Vagina (tissue), 2 donors: ENCODE results near the gene C10orf95. TPM values are rescaled to one million over a fixed set of nuclear protein-coding genes. Genes with fewer than 3 reads are reported as not detected.

Source experiments
- DNase-seq, 2 donors: peaks; one replicate each; pipeline ENCODE4 v3.0.0-alpha.2; 2017; ENCODE audit errors: extremely low spot score in 2 of 2
- H3K27ac ChIP-seq: fragments of 200-600 bp; sonication (generic); one replicate; pipeline ENCODE4 v1.5.1; 2019
- H3K27me3 ChIP-seq: fragments of 200-600 bp; sonication (generic); one replicate; pipeline ENCODE4 v1.5.1; 2019
- H3K36me3 ChIP-seq, 2 donors: fragments of 200-600 bp; sonication (generic); one replicate each; pipeline ENCODE4 v1.5.1; 2017 to 2019
- H3K4me1 ChIP-seq: fragments of 200-600 bp; sonication (generic); one replicate; pipeline ENCODE4 v1.5.1; 2019
- H3K4me3 ChIP-seq, 2 donors: fragments of 200-600 bp; sonication (generic); 1 replicate in 1 of 2; 2 replicates in 1 of 2; pipeline ENCODE4 v1.5.1; 2016 to 2019
- H3K9me3 ChIP-seq: fragments of 200-600 bp; sonication (generic); one replicate; pipeline ENCODE4 v1.5.1; 2019
- CTCF ChIP-seq, 3 experiments: fragments of 450-650 bp in 2 of 3; fragments of 200-600 bp in 1 of 3; sonication (generic) in 1 of 3; IDR thresholded peaks; one replicate each; pipeline ENCODE4 v1.5.1; 2017 to 2019; ENCODE audit warnings: antibody characterized with exemption in 3 of 3, mild to moderate bottlenecking in 2 of 3, moderate library complexity in 2 of 3
- POLR2A ChIP-seq, 2 donors: fragments of 450-650 bp; IDR thresholded peaks; one replicate each; pipeline ENCODE4 v1.6.1; 2017; ENCODE audit warnings: antibody characterized with exemption in 2 of 2, mild to moderate bottlenecking in 2 of 2, moderate library complexity in 2 of 2
- POLR2AphosphoS5 ChIP-seq, 2 donors: sonication (generic); formaldehyde crosslinking; IDR thresholded peaks; one replicate each; pipeline ENCODE4 v1.9.0; 2017; ENCODE audit warnings: antibody characterized with exemption in 2 of 2, mild to moderate bottlenecking in 2 of 2, low read depth in 1 of 2; ENCODE audit not compliant: insufficient read depth in 1 of 2
- intact Hi-C: fragments of 100-400 bp; cut with DNase I; formaldehyde crosslinking; loops from one replicate; pipeline ENCODE4 v1.15.1; 2023
- total RNA-seq: library from RNA; depleted of rRNA; stranded (reverse); fragments of >200 nt; gene quantifications from one replicate; pipeline ENCODE4 v1.2.3, GENCODE V29; 2016

C10orf95 gene
- total RNA-seq, 1 donor from 2014 or later, result not detected

GRCh38 chr10:102479651-102480050 lies 28.3 kb upstream of the C10orf95 start:
- Histone ChIP-seq H3K4me1 (no peaks in the 10 kb centered on the region), H3K27me3 (no peaks in the 10 kb centered on the region), H3K9me3 (no peaks in the 10 kb centered on the region), H3K27ac (no peak overlapping the region), H3K36me3 (peaks cover 4 to 45% of the 10 kb centered on the region in 2 donors), H3K4me3 (no peak overlapping the region)
- no peak for TF ChIP-seq CTCF (IDR thresholded peaks at IDR 0.05)
- no peak for TF ChIP-seq POLR2A (IDR thresholded peaks at IDR 0.05)
- TF ChIP-seq POLR2AphosphoS5 (IDR thresholded peaks at IDR 0.05; ENCODE audit: insufficient read depth in 1 of 2, low read depth in 1 of 2), result no peak
- no peak for DNase-seq
- intact Hi-C loops, result loop anchor here (5.0 kb wide), 1 partner anchor 82 kb away; the partner anchor contains the start of gene NFKB2

GRCh38 chr10:102476466-102477141 lies 25.3 kb upstream of the C10orf95 start:
- Histone ChIP-seq H3K9me3 (no peaks in the 10 kb centered on the region), H3K27ac (no peak overlapping the region), H3K4me3 (no peak overlapping the region), H3K4me1 (no peaks in the 10 kb centered on the region), H3K36me3 (peaks cover 0 to 15% of the 10 kb centered on the region in 2 donors), H3K27me3 (no peaks in the 10 kb centered on the region)
- TF ChIP-seq POLR2A (IDR thresholded peaks at IDR 0.05) (no peak), CTCF (IDR thresholded peaks at IDR 0.05) (no peak), POLR2AphosphoS5 (IDR thresholded peaks at IDR 0.05; ENCODE audit: insufficient read depth in 1 of 2, low read depth in 1 of 2) (no peak)
- DNase-seq, result no peak
- intact Hi-C loops, result no loop called here

- intact Hi-C loops, result no loop called here
- Histone ChIP-seq H3K36me3 (peaks cover 0 to 4% of the 10 kb centered on the region in 2 donors), H3K27me3 (no peaks in the 10 kb centered on the region), H3K9me3 (no peaks in the 10 kb centered on the region), H3K4me1 (no peaks in the 10 kb centered on the region), H3K4me3 (no peak overlapping the region), H3K27ac (no peak overlapping the region)
- TF ChIP-seq POLR2AphosphoS5 (IDR thresholded peaks at IDR 0.05; ENCODE audit: insufficient read depth in 1 of 2, low read depth in 1 of 2), result no peak
- TF ChIP-seq POLR2A (IDR thresholded peaks at IDR 0.05), result no peak
- TF ChIP-seq CTCF (IDR thresholded peaks at IDR 0.05), result no peak
- DNase-seq, result no peak
Measured at GRCh38 chr10:102475451-102476040, 24.2 kb upstream of the C10orf95 start.

- no peaks in the 10 kb centered on the region for H3K27me3 ChIP-seq
- no peak overlapping the region for H3K4me3 ChIP-seq
- no peak for DNase-seq
- H3K9me3 ChIP-seq, result no peaks in the 10 kb centered on the region
- no peak overlapping the region for H3K27ac ChIP-seq
- no peaks in the 10 kb centered on the region for H3K36me3 ChIP-seq
- intact Hi-C loops, result no loop called here
- no peaks in the 10 kb centered on the region for H3K4me1 ChIP-seq
- TF ChIP-seq POLR2A (IDR thresholded peaks at IDR 0.05), result no peak
- no peak for TF ChIP-seq CTCF (IDR thresholded peaks at IDR 0.05)
- TF ChIP-seq POLR2AphosphoS5 (IDR thresholded peaks at IDR 0.05; ENCODE audit: insufficient read depth in 1 of 2, low read depth in 1 of 2), result no peak
Measured at GRCh38 chr10:102473445-102474331, 22.3 kb upstream of the C10orf95 start.
